ENCODE results near the gene CCDC24. TPM values are rescaled to one million over a fixed set of nuclear protein-coding genes. Genes with fewer than 3 reads are reported as not detected.

Gene CCDC24
- polyA plus RNA-seq: 5.3 TPM

DNA sequence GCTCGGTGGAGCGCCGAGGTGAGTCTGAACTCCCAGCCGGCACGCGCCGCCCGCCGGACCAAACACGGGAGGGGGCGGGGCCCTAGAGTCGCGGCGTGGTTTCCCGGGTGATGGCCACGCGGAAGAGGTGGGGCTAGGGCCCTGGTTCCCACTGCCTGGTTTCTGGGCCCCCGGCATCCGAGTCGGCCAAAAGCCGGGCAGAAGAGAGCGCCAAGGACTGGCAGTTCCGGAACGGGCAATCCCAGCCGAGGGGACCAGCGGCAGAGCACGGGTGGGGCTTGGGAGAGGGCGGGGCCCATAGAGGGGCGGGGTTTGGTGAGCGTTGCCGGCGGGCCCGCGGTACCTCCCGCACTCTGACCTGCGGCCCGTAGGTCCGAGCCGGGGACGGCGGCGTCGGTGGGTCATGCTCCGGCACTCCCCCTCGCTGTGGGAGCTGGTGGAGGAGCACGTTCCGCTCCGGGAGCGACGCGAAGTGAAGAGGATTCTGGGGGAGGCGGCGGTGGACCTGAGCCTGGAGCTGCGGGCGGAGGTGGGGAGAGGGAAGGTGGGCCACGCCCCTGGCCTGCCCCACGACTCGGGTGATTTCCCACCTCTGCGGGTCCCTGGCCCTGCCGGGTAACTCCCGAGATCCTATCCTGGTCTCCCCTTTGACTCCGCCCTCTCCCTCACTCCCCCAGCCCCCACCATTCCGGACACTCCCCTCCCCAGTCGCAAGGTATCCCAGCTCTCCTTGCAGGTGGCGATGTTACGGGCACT, at the start of gene CCDC24:
Gene CCDC24 (plus strand): TSS at position 124 of the 756 bp plus-strand sequence. CDS start 280 bp downstream, at position 404.
- Mint-ChIP-seq H3K4me3 (peak within 1 kb of the TSS; percentile 89 to 99 (median 96)), H3K27me3 (no peaks in the 10 kb centered on the region), H3K36me3 (peaks cover 3% of the 10 kb centered on the region), H3K27ac (peak within 1 kb of the TSS; percentile 67 to 78 (median 72)), H3K4me1 (peaks cover 19 to 22% (median 20%) of the 10 kb centered on the region in 3 donors), H3K9me3 (no peaks in the 10 kb centered on the region)

DNA sequence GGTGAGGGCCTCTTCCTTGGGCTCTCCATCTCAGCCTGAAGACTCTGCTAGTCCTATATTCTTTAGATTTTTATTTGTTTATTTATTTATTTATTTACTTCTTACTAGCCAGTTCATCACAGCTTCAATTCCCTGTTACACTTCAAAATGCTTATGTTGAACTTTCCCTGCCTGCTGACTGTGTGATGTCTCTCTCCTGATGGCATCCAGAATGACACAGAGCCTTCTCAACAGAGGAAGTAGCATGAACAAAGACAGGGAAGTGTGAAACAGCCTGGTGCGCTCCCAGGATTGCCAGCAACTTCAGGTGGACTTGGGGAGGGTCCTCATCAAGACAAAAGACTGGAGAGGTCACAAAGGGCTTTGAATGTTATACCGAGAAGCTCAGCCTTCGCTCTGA, 49.0 kb upstream of the CCDC24 start:
- Mint-ChIP-seq H3K27me3 (no peaks in the 10 kb centered on the region), H3K4me3 (peak overlapping the region in 1 of 4 donors; percentile 85), H3K36me3 (peaks cover 4% of the 10 kb centered on the region), H3K27ac (peak overlapping the region in 2 of 3 donors; percentile 48 to 85), H3K9me3 (no peaks in the 10 kb centered on the region), H3K4me1 (peaks cover 14 to 21% (median 16%) of the 10 kb centered on the region in 3 donors)

DNA sequence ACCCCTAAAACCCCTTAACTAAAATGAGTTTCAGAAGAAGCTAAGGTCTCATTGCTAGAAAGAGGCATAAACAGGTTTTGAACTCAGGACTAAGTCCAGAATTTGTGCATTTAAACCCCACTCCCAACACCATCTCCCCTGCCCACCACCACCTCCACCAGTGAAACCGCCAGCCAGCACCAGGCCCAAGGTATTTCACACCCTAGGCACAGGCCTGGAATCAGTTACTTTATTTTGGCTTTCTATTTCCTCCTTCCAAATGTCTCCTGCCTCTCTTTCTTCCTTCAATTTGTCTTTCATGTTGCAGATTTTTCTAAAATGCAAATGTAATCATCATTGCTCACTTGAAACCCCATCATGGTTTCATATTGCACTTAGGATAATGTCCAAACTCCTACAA, 46.5 kb upstream of the CCDC24 start:
- no peaks in the 10 kb centered on the region for H3K27me3 Mint-ChIP-seq
- peaks cover 24 to 26% (median 26%) of the 10 kb centered on the region in 3 donors for H3K4me1 Mint-ChIP-seq
- peak overlapping the region in 1 of 3 donors; percentile 94 for H3K27ac Mint-ChIP-seq
- no peaks in the 10 kb centered on the region for H3K9me3 Mint-ChIP-seq
- peak overlapping the region; percentile 8 to 91 (median 66) for H3K4me3 Mint-ChIP-seq
- H3K36me3 Mint-ChIP-seq: no peaks in the 10 kb centered on the region

DNA sequence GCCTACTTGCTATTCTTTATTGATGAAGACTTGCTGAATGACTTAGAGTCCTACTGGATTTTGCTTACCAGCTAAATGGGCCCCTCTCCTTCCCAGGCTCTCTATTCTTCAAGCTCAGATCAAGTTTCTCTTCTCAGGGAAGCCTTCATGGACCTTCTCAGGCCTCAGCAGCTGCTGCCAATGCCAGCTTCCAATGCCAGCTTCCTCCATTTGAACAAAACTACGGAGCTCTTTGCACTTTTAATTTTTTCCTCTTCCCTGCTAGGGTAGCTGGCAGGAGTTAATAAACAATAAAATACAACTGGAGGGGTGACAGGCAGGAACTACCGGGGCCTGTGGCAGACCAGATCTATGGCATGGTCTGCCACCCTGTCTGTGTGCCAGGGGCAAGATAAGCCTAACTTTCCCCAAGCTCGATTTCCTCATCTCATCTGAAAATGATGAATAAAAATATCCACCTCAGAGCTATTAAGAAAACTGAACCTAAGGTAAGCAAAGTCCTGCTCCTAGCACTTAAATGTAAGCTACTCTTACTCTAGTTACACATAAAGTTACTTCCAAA, 45.6 kb upstream of the CCDC24 start:
- peak overlapping the region; percentile 89 to 97 (median 94) for H3K4me3 Mint-ChIP-seq
- peaks cover 2% of the 10 kb centered on the region for H3K36me3 Mint-ChIP-seq
- H3K27me3 Mint-ChIP-seq: no peaks in the 10 kb centered on the region
- H3K4me1 Mint-ChIP-seq: peaks cover 24 to 31% (median 31%) of the 10 kb centered on the region in 3 donors
- H3K27ac Mint-ChIP-seq: peak overlapping the region; percentile 59 to 94 (median 94)
- H3K9me3 Mint-ChIP-seq: no peaks in the 10 kb centered on the region

DNA sequence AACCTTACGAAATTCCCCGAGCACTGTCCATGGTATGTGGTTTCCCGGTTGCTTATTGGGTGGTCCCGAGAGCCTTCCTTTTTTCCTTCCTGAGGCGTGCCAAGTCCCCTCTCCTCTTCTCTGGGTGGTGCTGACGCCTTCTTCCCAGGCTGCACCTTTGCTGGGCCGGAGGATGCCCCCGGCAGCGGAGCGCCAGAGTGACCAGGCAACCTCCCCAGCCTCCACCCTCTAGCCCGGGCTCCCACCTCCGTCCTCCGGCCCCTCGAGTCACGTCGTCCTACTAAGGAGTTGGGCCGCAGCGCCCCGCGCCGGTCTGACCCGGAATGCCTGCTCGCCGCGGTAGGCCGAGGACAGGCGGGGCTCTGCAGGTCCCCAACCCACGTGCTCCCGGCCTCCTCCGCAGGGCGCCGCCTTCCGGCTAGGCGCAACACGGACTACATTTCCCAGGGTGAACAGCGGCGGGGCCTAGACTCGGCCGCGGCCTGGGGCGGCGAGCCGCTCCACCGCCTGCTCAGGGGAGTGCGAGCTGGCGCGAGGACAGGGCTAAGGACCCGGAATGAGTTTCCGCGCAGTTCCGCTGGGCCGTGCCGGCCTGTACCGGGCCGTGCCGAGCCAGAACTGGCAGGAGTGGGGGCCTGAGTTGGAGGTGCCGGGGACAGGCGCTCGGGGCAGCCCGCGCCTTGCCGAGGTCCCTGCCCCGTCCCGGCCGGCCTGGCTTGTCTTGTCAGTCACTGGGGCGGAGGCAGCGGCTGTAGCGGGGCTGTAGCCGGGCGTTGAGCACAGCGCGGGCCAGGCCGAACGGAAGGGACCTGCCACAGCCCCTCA, 45.0 kb upstream of the CCDC24 start, which contains the start of gene IPO13:
Gene IPO13 (plus strand): TSS at position 715 of the 825 bp plus-strand sequence. CDS start 651 bp downstream, outside the sequence.
- Mint-ChIP-seq H3K27me3 (no peaks in the 10 kb centered on the region), H3K36me3 (peaks cover 3% of the 10 kb centered on the region), H3K9me3 (no peaks in the 10 kb centered on the region), H3K4me3 (peak within 1 kb of the TSS; percentile 89 to 97 (median 94)), H3K27ac (peak within 1 kb of the TSS; percentile 94 to 98 (median 94)), H3K4me1 (peaks cover 24 to 32% (median 32%) of the 10 kb centered on the region in 3 donors)

DNA sequence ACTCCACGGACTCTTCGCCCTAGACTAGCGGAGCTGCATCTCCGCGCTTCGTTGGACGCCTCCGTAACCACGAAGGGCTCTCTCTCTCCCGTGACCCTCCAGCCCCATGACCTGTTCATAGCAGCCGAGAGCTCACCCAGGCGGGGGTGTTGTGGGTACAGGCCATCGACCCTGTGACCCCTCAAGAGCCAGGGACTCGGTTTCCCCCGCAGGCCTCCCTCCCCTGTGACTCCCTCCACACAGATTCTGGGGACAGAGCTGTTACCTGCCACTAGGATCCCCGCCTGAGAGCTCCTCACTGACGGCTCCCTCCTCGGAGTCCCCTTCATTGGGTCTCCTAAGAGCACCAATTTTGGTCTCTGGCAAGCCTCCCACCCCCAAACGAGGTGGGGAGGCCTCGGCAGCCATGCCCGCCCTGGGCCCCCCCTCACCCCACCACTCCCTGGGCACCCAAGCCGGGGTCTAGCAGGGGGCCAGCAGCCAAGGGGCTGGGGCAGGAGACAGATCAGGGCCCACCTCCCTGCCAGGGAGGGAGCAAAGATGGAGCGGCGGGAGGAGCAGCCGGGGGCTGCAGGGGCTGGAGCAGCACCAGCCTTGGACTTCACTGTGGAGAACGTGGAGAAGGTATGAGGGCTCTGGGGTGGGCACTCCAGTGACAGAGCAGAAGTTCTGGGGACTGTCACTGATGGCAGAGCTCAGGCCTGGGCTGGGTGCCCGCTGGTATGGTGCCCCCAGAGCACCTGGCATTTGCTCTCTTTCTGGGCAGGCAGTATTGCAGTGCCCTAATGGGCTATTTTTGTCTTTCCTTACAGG, 44.1 kb upstream of the CCDC24 start:
- H3K36me3 Mint-ChIP-seq: peaks cover 3% of the 10 kb centered on the region
- H3K4me1 Mint-ChIP-seq: peaks cover 24 to 32% (median 32%) of the 10 kb centered on the region in 3 donors
- no peaks in the 10 kb centered on the region for H3K9me3 Mint-ChIP-seq
- H3K27me3 Mint-ChIP-seq: no peaks in the 10 kb centered on the region
- H3K27ac Mint-ChIP-seq: peak overlapping the region; percentile 94 to 98 (median 94)
- peak overlapping the region; percentile 89 to 97 (median 94) for H3K4me3 Mint-ChIP-seq

DNA sequence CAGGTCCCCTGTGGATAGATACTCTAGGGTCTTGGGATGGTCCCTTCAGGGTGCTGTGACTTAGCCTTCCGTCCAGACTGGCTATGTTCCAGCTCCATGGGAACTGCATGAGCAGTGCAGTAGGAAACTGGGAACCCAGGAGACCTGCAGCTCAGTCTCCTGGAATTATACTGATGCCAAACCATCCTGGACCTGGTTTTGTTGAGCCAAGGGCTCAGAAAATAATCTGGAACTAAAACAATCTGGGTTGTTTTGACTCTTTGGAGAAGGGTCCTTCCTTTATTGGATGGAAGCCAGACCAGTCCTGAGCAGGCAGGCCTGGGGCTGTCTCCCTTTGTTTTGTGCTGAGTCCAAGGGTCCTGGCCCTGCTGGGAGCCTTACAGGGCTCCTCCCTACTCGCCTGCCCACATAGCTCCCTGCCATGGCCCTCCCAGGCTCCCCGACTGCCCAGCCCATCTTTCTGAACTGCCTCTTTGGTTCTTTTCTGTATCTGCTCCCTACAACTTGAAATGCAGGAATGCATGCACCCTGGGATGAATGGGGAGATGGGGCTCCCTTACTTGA, 43.4 kb upstream of the CCDC24 start:
- H3K4me3 Mint-ChIP-seq: peak overlapping the region; percentile 89 to 97 (median 94)
- H3K4me1 Mint-ChIP-seq: peaks cover 23 to 32% (median 27%) of the 10 kb centered on the region in 3 donors
- peak overlapping the region in 2 of 3 donors; percentile 94 for H3K27ac Mint-ChIP-seq
- no peaks in the 10 kb centered on the region for H3K27me3 Mint-ChIP-seq
- peaks cover 3% of the 10 kb centered on the region for H3K36me3 Mint-ChIP-seq
- H3K9me3 Mint-ChIP-seq: no peaks in the 10 kb centered on the region

DNA sequence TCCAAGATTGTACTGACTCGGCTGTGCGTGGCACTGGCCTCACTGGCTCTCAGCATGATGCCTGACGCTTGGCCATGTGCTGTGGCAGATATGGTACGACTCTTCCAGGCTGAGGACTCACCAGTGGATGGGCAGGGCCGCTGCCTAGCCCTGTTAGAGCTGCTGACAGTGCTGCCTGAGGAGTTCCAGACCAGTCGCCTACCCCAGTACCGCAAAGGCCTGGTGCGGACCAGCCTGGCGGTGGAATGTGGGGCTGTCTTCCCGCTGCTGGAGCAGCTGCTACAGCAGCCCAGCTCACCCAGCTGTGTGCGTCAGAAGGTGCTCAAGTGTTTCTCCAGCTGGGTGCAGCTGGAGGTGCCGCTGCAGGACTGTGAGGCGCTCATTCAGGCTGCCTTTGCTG, 41.7 kb upstream of the CCDC24 start:
- H3K4me1 Mint-ChIP-seq: peaks cover 21 to 29% (median 23%) of the 10 kb centered on the region in 3 donors
- no peaks in the 10 kb centered on the region for H3K27me3 Mint-ChIP-seq
- H3K27ac Mint-ChIP-seq: no peak overlapping the region
- H3K4me3 Mint-ChIP-seq: peak overlapping the region in 2 of 4 donors; percentile 12 to 91
- peaks cover 3% of the 10 kb centered on the region for H3K36me3 Mint-ChIP-seq
- H3K9me3 Mint-ChIP-seq: no peaks in the 10 kb centered on the region

DNA sequence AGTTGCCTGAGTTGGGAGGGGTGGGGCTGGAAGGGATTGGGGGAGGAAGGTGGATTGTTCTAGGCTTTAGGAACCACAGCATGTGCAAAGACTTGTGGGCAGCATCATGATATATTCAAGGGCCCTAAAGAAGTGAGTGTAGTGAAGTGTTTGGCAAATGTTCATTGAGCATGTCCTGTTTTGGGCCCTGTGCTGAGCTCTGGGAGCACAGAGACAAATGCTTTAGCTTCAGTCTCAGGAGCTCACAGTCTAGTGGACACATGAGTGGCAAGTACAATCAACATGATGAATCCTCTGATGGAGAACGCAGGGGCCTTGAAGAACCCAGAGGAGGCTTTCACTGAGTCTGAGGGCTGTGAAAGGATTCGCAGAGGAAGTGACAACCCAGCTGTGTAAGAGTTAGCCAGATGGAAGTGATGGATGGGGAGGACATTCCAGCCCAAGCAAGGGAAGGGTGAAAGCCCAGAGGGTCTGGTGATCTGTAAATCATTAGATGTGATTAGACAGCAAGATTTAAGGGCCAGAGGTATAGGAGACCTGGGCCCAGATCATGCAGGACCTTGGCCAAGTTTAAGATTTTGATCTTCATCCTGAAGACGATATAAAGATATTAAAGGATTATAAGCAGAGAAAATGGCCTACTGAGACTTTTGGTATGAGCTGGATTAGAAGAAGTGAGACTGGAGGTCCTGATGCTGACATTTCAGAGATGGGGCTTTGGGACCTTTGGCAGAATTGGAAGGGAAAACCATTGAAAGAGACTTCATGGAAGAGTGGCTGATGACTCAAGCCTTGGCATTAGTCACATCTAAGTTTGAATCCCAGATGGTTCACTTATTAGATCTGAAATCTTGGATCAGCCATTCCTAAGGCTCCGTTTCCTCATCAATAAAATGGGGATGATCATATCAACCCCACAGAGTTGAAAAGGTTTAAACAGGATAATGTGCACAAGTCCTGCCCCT, 40.1 kb upstream of the CCDC24 start:
- H3K9me3 Mint-ChIP-seq: no peaks in the 10 kb centered on the region
- H3K36me3 Mint-ChIP-seq: peaks cover 3% of the 10 kb centered on the region
- H3K4me1 Mint-ChIP-seq: peaks cover 12 to 16% (median 12%) of the 10 kb centered on the region in 3 donors
- H3K4me3 Mint-ChIP-seq: no peak overlapping the region
- H3K27ac Mint-ChIP-seq: peak overlapping the region in 2 of 3 donors; percentile 37 to 80
- no peaks in the 10 kb centered on the region for H3K27me3 Mint-ChIP-seq

DNA sequence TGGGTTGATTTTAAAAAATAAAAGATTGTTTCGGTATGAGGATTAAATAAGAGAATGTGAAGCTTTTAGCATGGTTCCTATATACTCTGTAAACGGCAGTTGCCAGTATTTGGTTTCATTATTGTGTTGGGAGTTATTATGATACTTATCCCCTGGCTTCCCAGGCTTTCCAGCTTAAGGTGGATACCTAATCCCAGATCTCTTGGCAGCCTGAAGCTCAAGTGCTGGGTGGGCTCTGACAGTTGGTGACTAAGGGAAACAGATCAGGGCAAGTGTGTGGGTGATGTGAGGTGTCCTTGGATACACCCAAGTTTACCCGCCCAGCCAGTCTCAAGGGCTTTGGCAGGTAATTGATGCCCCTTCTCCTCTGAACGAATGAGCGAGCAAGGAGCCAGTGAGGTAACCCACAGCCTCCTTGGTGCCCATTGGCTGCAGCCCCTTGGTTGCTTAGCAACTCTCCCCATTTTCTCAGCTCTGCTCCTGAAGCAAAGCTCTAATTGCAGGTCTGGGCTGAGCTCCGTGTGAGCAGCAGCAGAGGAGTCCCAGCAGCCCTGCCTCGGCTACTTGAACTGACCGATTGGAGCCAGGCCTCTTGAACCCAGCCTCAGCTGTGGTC, 38.6 kb upstream of the CCDC24 start:
- Mint-ChIP-seq H3K9me3 (no peaks in the 10 kb centered on the region), H3K27me3 (no peaks in the 10 kb centered on the region), H3K36me3 (peaks cover 3% of the 10 kb centered on the region), H3K4me3 (no peak overlapping the region), H3K27ac (no peak overlapping the region), H3K4me1 (peaks cover 7 to 12% (median 11%) of the 10 kb centered on the region in 3 donors)

DNA sequence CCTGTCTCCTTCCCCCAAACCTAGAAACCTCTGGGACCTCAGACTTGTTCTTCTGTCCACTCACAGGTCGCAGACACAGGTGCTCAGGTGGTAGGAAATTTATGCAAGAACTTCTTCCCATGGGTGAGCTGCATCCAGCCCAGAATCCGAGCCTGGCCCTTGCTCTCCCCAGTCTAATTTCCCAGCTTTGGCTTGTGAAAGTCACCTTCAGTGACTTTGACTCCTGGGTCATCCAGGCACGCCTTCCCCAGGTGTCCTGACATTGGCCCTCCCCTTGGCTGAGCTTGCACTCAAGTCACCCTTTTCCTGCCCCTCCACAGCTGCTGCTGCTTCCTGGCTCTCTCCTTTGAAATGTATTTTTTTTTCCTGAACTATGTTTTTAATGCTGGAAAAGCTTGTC, 38.0 kb upstream of the CCDC24 start:
- Mint-ChIP-seq H3K27ac (no peak overlapping the region), H3K27me3 (no peaks in the 10 kb centered on the region), H3K4me3 (no peak overlapping the region)

DNA sequence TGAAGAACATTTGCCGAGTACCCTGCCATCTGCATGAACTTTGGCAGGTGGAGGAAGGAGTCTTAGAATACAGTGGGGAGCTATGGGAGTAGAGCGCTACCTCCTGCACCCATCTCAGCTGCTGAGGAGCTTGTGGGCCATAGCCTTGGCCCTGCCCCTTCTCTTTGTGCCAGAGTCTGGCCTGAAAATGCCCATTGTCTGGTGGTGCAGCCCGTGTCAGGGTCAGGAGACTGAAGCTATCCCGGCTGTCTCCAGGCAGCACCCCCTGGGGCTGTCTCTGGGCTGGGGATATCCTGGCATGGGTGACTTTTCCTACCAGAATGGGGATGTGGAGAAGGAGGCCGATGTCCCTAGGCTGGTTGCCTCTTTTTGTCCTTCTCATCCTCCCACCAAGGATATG, 37.4 kb upstream of the CCDC24 start:
- H3K4me1 Mint-ChIP-seq: peaks cover 0 to 6% (median 6%) of the 10 kb centered on the region in 3 donors
- no peak overlapping the region for H3K4me3 Mint-ChIP-seq
- no peaks in the 10 kb centered on the region for H3K9me3 Mint-ChIP-seq
- H3K27me3 Mint-ChIP-seq: no peaks in the 10 kb centered on the region
- H3K27ac Mint-ChIP-seq: no peak overlapping the region
- H3K36me3 Mint-ChIP-seq: peaks cover 3% of the 10 kb centered on the region

More for the DNA sequence above, 38.0 kb upstream of the CCDC24 start:
- Mint-ChIP-seq H3K36me3 (peaks cover 3% of the 10 kb centered on the region), H3K4me1 (peaks cover 4 to 10% (median 8%) of the 10 kb centered on the region in 3 donors), H3K9me3 (no peaks in the 10 kb centered on the region)

DNA sequence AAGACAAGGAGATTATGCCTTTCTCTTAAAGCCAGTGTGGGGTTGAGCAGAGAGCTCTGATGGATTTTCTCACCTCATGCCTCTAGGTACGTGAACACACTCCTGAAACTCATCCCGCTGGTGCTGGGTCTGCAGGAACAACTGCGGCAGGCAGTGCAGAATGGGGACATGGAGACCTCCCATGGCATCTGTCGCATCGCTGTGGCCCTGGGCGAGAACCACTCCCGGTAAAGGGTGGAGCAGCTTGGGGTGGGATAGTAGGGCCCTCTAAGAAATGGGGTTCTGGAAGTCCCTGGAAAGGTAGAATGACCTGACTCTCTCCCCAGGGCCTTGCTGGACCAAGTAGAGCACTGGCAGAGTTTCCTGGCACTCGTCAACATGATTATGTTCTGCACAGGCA, 35.2 kb upstream of the CCDC24 start:
- H3K36me3 Mint-ChIP-seq: peaks cover 2% of the 10 kb centered on the region
- no peaks in the 10 kb centered on the region for H3K4me1 Mint-ChIP-seq
- no peak overlapping the region for H3K4me3 Mint-ChIP-seq
- no peaks in the 10 kb centered on the region for H3K9me3 Mint-ChIP-seq
- H3K27me3 Mint-ChIP-seq: no peaks in the 10 kb centered on the region
- H3K27ac Mint-ChIP-seq: no peak overlapping the region

Measured in IgD-negative memory B cell (primary cell).